ENCODE measurements around the gene ALX4. TPM values are rescaled to one million over a fixed set of nuclear protein-coding genes. Genes with fewer than 3 reads are reported as not detected.

The ALX4 gene
- polyA plus RNA-seq, 2 of the 4 experiments (the other 2 are of a cell fraction) = 1.00 to 5.6 TPM

- TF ChIP-seq ATOH8 (CRISPR knock-in tag; IDR thresholded peaks at IDR 0.05; ENCODE audit: low read depth) = no peak
- TF ChIP-seq NPAS2 (CRISPR knock-in tag; IDR thresholded peaks at IDR 0.05; ENCODE audit: borderline replicate concordance) = no peak
- no peak for TF ChIP-seq ELK1 (IDR thresholded peaks at IDR 0.05; ENCODE audit: low read depth, low read length)
These were observed 73.6 kb downstream of the ALX4 start (continued) for GRCh38 chr11:44236296-44236695.

GRCh38 chr11:44235765-44236201, 74.2 kb downstream of the ALX4 start:
- WGBS (ENCODE audit: missing lambda C conversion rate) = 90% methylated on average over 8 of the region's 8 CpGs
- H3K4me2 ChIP-seq = no peak overlapping the region
- H3K27ac ChIP-seq = no peak overlapping the region
- ATAC-seq = no peak
- H3K4me3 ChIP-seq = no peak overlapping the region
- DNase-seq (ENCODE audit: low read depth in 1 of 2, low spot score in 1 of 2) = no peak
- no peaks in the 10 kb centered on the region for H3K9me3 ChIP-seq
- TF ChIP-seq HOXB5 (CRISPR knock-in tag; IDR thresholded peaks at IDR 0.05) (no peak), TFCP2L1 (CRISPR knock-in tag; IDR thresholded peaks at IDR 0.05) (no peak), MAFK (IDR thresholded peaks at IDR 0.05; ENCODE audit: partially characterized antibody) (no peak), EP300 (IDR thresholded peaks at IDR 0.05) (no peak), PHF8 (IDR thresholded peaks at IDR 0.05; ENCODE audit: borderline replicate concordance, low read depth) (no peak), ZFP36 (IDR thresholded peaks at IDR 0.05; ENCODE audit: borderline replicate concordance, partially characterized antibody) (no peak), BHLHE40 (IDR thresholded peaks at IDR 0.05; ENCODE audit: low read depth, low read length) (no peak), ATOH8 (CRISPR knock-in tag; IDR thresholded peaks at IDR 0.05; ENCODE audit: low read depth) (no peak), HDAC2 (IDR thresholded peaks at IDR 0.05) (no peak), RFX5 (IDR thresholded peaks at IDR 0.05) (no peak), NPAS2 (CRISPR knock-in tag; IDR thresholded peaks at IDR 0.05; ENCODE audit: borderline replicate concordance) (no peak), ELK1 (IDR thresholded peaks at IDR 0.05; ENCODE audit: low read depth, low read length) (no peak), HEYL (CRISPR knock-in tag; IDR thresholded peaks at IDR 0.05) (no peak)
- FAIRE-seq = no peak
- H3K4me1 ChIP-seq = no peaks in the 10 kb centered on the region
- POLR2A ChIA-PET = no interaction called here
- CTCF ChIA-PET = interaction anchor here (1.4 to 2.8 kb wide), 3 partner anchors 9 to 16 kb away, joined by 4 to 7 read pairs (median 6); no protein-coding TSS in a partner anchor

GRCh38 chr11:44229624-44230023, 80.3 kb downstream of the ALX4 start:
- no peak overlapping the region for H3K4me2 ChIP-seq
- H3K27ac ChIP-seq = no peak overlapping the region
- H3K9me3 ChIP-seq = no peaks in the 10 kb centered on the region
- TF ChIP-seq JUNB (IDR thresholded peaks at IDR 0.05) (no peak), TP53 (CRISPR knock-in tag; IDR thresholded peaks at IDR 0.05) (no peak), FOXS1 (CRISPR knock-in tag; IDR thresholded peaks at IDR 0.05) (no peak), SMC3 (IDR thresholded peaks at IDR 0.05) (no peak), ZFP36 (IDR thresholded peaks at IDR 0.05; ENCODE audit: borderline replicate concordance, partially characterized antibody) (no peak), MAFK (IDR thresholded peaks at IDR 0.05; ENCODE audit: partially characterized antibody) (no peak), HOXB5 (CRISPR knock-in tag; IDR thresholded peaks at IDR 0.05) (no peak), HES2 (IDR thresholded peaks at IDR 0.05) (no peak), CHD4 (IDR thresholded peaks at IDR 0.05; ENCODE audit: borderline replicate concordance) (no peak), HOXA7 (CRISPR knock-in tag; IDR thresholded peaks at IDR 0.05) (no peak)
- no peak for ATAC-seq
- H3K4me3 ChIP-seq = no peak overlapping the region
- no peaks in the 10 kb centered on the region for H3K4me1 ChIP-seq
- ChIA-PET CTCF (no interaction called here), POLR2A (no interaction called here)
- DNase-seq (ENCODE audit: low read depth in 1 of 2, low spot score in 1 of 2) = no peak
- 82% methylated on average over 3 of the region's 3 CpGs for WGBS (ENCODE audit: missing lambda C conversion rate)
- no peak for FAIRE-seq

All from A549 (cell line).